ENCODE results near the gene GTPBP1.
A peak's percentile ranks its signal among the peaks of the same experiment; 100 is the strongest.

The GTPBP1 gene

DNA sequence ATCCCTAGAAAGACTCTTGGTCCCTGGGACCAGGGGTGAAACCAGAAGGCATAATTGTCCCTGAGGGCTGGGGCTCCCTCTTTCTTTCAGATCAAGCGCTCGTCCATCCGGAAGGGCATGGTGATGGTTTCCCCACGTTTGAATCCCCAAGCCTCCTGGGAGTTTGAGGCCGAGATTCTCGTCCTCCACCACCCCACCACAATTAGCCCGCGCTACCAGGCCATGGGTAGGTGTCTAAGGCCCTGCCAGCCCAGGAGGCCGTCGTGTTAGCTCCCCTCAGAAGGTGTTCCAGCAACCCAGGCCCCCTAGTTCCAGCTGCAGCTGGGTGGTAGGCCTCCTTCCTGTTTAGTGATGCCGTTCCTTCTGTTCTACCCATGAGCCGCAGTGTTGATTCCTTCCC, 21.4 kb downstream of the GTPBP1 start:
- Histone ChIP-seq H3K36me3 (peaks cover 82 to 96% (median 94%) of the 10 kb centered on the region in 3 donors), H3K27me3 (no peaks in the 10 kb centered on the region), H3K4me3 (no peak overlapping the region), H3K4me1 (peaks cover 0 to 11% (median 9%) of the 10 kb centered on the region in 4 donors), H3K27ac (no peak overlapping the region), H3K9me3 (no peaks in the 10 kb centered on the region)
- TF ChIP-seq CTCF (IDR thresholded peaks at IDR 0.05) = no peak
- intact Hi-C loops (cut with DNase I; ENCODE audit: low total_unique reads) = no loop called here
- peak in 1 of 2 donors; percentile 58 for DNase-seq

- Histone ChIP-seq H3K27me3 (no peaks in the 10 kb centered on the region), H3K36me3 (peaks cover 75 to 89% (median 87%) of the 10 kb centered on the region in 3 donors), H3K4me1 (peaks cover 0 to 18% (median 15%) of the 10 kb centered on the region in 4 donors), H3K27ac (peak overlapping the region in 1 of 2 donors; percentile 1), H3K4me3 (no peak overlapping the region), H3K9me3 (no peaks in the 10 kb centered on the region)
- intact Hi-C loops (cut with DNase I; ENCODE audit: low total_unique reads) = no loop called here
- no peak for TF ChIP-seq CTCF (IDR thresholded peaks at IDR 0.05)
- DNase-seq = peak in 1 of 2 donors; percentile 61
Observed at GRCh38 chr22:38727530-38728451, 22.0 kb downstream of the GTPBP1 start.

DNA sequence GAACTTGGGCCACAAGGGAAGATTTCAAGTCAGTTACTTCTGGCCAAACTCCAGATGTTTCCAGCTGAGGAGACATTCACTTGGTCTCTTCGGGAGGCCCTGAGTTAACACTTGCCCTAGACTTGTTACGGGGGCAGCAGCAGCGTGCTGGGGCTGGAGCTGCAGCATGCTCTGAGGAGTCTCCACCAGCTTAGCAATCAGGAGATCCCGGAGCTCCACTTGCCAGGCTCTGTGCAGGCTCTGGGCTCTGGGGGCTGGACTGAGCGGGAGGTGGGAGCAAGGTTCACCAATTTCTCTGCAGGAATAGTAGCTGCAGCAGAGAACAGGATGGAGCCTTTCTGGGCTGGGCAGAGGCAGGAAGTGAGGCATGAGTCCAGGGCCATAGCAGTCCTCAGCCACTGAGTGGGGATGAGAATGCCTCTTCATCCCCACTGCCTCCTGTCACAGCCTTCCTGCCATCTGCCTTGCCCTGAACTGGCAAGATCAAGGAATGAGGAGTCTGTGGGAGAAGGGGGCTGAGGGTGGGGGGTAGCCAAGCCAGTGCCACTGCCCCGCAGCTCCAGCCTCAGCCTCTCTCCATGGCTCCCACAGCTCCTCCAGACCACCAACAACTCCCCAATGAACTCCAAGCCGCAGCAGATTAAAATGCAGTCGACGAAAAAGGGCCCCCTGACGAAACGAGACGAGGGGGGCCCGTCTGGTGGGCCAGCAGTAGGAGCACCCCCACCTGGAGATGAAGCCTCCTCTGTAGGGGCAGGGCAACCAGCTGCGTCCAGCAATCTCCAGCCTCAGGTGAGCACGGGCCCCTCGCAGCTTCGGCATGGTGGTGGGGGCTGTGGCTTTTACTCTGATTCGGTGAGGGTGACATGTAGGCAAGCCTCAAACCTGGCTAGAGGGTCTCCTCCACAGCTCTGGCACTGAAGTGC, 23.4 kb downstream of the GTPBP1 start:
- DNase-seq = peak in 1 of 2 donors; percentile 61
- no peak overlapping the region for H3K27ac ChIP-seq
- intact Hi-C loops (cut with DNase I; ENCODE audit: low total_unique reads) = no loop called here

GRCh38 chr22:38729946-38730345, 24.2 kb downstream of the GTPBP1 start:
- H3K9me3 ChIP-seq = no peaks in the 10 kb centered on the region
- peaks cover 0 to 40% (median 36%) of the 10 kb centered on the region in 4 donors for H3K4me1 ChIP-seq
- TF ChIP-seq CTCF (IDR thresholded peaks at IDR 0.05) = no peak
- peak overlapping the region in 1 of 2 donors; percentile 41 for H3K27ac ChIP-seq
- DNase-seq = peak in 1 of 2 donors; percentile 53
- intact Hi-C loops (cut with DNase I; ENCODE audit: low total_unique reads) = no loop called here
- peaks cover 60 to 85% (median 75%) of the 10 kb centered on the region in 3 donors for H3K36me3 ChIP-seq
- no peaks in the 10 kb centered on the region for H3K27me3 ChIP-seq
- H3K4me3 ChIP-seq = no peak overlapping the region

More for the DNA sequence above, 23.4 kb downstream of the GTPBP1 start:
- no peak for TF ChIP-seq CTCF (IDR thresholded peaks at IDR 0.05)
- Histone ChIP-seq H3K4me1 (peaks cover 0 to 31% (median 28%) of the 10 kb centered on the region in 4 donors), H3K9me3 (no peaks in the 10 kb centered on the region), H3K27me3 (no peaks in the 10 kb centered on the region), H3K4me3 (no peak overlapping the region), H3K36me3 (peaks cover 62 to 85% (median 75%) of the 10 kb centered on the region in 3 donors)

- no peaks in the 10 kb centered on the region for H3K27me3 ChIP-seq
- no peak overlapping the region for H3K4me3 ChIP-seq
- no peaks in the 10 kb centered on the region for H3K9me3 ChIP-seq
- no peak for TF ChIP-seq CTCF (IDR thresholded peaks at IDR 0.05)
- peaks cover 0 to 45% (median 38%) of the 10 kb centered on the region in 4 donors for H3K4me1 ChIP-seq
- H3K36me3 ChIP-seq = peaks cover 62 to 85% (median 75%) of the 10 kb centered on the region in 3 donors
- DNase-seq = peak in 1 of 2 donors; percentile 63
- intact Hi-C loops (cut with DNase I; ENCODE audit: low total_unique reads) = no loop called here
- peak overlapping the region; percentile 41 to 88 for H3K27ac ChIP-seq
Observed at GRCh38 chr22:38730411-38730871, 24.7 kb downstream of the GTPBP1 start.

All from tibial artery (tissue), 4 donors.